Neuronal stem cell (in vitro differentiated cells): Measurements from ENCODE around the gene FARP1.

Experiments
- DNase-seq: peaks from one replicate; pipeline ENCODE4 v3.0.0-alpha.2; 2013; ENCODE audit warnings: low spot score
- H2AFZ ChIP-seq: one replicate; pipeline ENCODE4 v1.6.1; 2013; ENCODE audit warnings: mild to moderate bottlenecking, low read length, inconsistent platforms
- H2AK5ac ChIP-seq: 2 replicates; pipeline ENCODE4 v1.6.1; 2013; ENCODE audit warnings: low read depth, mild to moderate bottlenecking, inconsistent platforms, low read length, moderate library complexity, mixed read lengths
- H2BK120ac ChIP-seq: 2 replicates; pipeline ENCODE4 v1.6.1; 2013; ENCODE audit warnings: low read depth, mild to moderate bottlenecking, inconsistent platforms, low read length, moderate library complexity, mixed read lengths
- H2BK12ac ChIP-seq: one replicate; pipeline ENCODE4 v1.6.1; 2013; ENCODE audit warnings: low read length, inconsistent platforms
- H2BK15ac ChIP-seq: 2 replicates; pipeline ENCODE4 v1.6.1; 2013; ENCODE audit warnings: mild to moderate bottlenecking, low read length, inconsistent platforms, mixed read lengths
- H2BK5ac ChIP-seq: one replicate; pipeline ENCODE4 v1.6.1; 2013; ENCODE audit warnings: inconsistent platforms, mild to moderate bottlenecking, low read length, moderate library complexity
- H3K14ac ChIP-seq: one replicate; pipeline ENCODE4 v1.6.1; 2013; ENCODE audit warnings: low read length, inconsistent platforms
- H3K18ac ChIP-seq: 2 replicates; pipeline ENCODE4 v1.6.1; 2013; ENCODE audit warnings: low read length, inconsistent platforms
- H3K23ac ChIP-seq: 2 replicates; pipeline ENCODE4 v1.6.1; 2013; ENCODE audit warnings: low read depth, mild to moderate bottlenecking, mixed read lengths, low read length, inconsistent platforms; ENCODE audit not compliant: poor library complexity
- H3K27ac ChIP-seq: replicated peaks from 3 replicates; pipeline ENCODE4 v1.5.1; 2013; ENCODE audit warnings: low read length, inconsistent platforms
- H3K27me3 ChIP-seq, 3 experiments: 2 replicates each; pipeline ENCODE4 v1.6.1; 2013; ENCODE audit warnings: low read length in 3 of 3, mild to moderate bottlenecking in 2 of 3, inconsistent platforms in 1 of 3, low read depth in 1 of 3, mixed read lengths in 1 of 3, moderate library complexity in 1 of 3; ENCODE audit not compliant: control insufficient read depth in 3 of 3, insufficient read depth in 3 of 3
- H3K36me3 ChIP-seq, 2 donors: replicated peaks in 1 of 2; 2 replicates each; pipeline ENCODE4 v1.6.1; 2013; ENCODE audit warnings: low read length in 2 of 2; ENCODE audit not compliant: control insufficient read depth in 2 of 2, insufficient read depth in 2 of 2
- H3K4ac ChIP-seq: 2 replicates; pipeline ENCODE4 v1.6.1; 2013; ENCODE audit warnings: inconsistent platforms, mild to moderate bottlenecking, low read length, moderate library complexity
- H3K4me1 ChIP-seq, 2 donors: 1 replicate in 1 of 2; 2 replicates in 1 of 2; pipeline ENCODE4 v1.6.1; 2013; ENCODE audit warnings: low read length in 2 of 2, low read depth in 1 of 2; ENCODE audit not compliant: control insufficient read depth in 2 of 2, insufficient read depth in 1 of 2
- H3K4me2 ChIP-seq: one replicate; pipeline ENCODE4 v1.6.1; 2013; ENCODE audit warnings: mild to moderate bottlenecking, low read length, inconsistent platforms; ENCODE audit not compliant: insufficient read depth, poor library complexity, severe bottlenecking
- H3K4me3 ChIP-seq, 2 donors: 2 replicates each; pipeline ENCODE4 v1.5.1; 2013; ENCODE audit warnings: low read length in 2 of 2, mild to moderate bottlenecking in 2 of 2, inconsistent platforms in 1 of 2, moderate library complexity in 1 of 2
- H3K79me1 ChIP-seq: one replicate; pipeline ENCODE4 v1.6.1; 2013; ENCODE audit warnings: low read depth, mild to moderate bottlenecking, inconsistent platforms, low read length, moderate library complexity
- H3K9ac ChIP-seq: one replicate; pipeline ENCODE4 v1.6.1; 2013; ENCODE audit warnings: mild to moderate bottlenecking, low read depth, low read length, inconsistent platforms; ENCODE audit not compliant: poor library complexity
- H3K9me3 ChIP-seq, 2 donors: replicated peaks in 1 of 2; 2 replicates each; pipeline versions ENCODE3 to v1.6.1; 2013; ENCODE audit warnings: low read length in 2 of 2, mild to moderate bottlenecking in 2 of 2, inconsistent platforms in 1 of 2, low read depth in 1 of 2, mixed read lengths in 1 of 2, moderate library complexity in 1 of 2; ENCODE audit not compliant: control insufficient read depth in 2 of 2, insufficient read depth in 1 of 2
- H4K8ac ChIP-seq: one replicate; pipeline ENCODE4 v1.6.1; 2013; ENCODE audit warnings: low read depth, mild to moderate bottlenecking, inconsistent platforms, low read length, moderate library complexity
- H4K91ac ChIP-seq: one replicate; pipeline ENCODE4 v1.6.1; 2013; ENCODE audit warnings: low read length, low read depth, mild to moderate bottlenecking, inconsistent platforms; ENCODE audit not compliant: poor library complexity
- WGBS, 2 donors: extraction: QIAGEN DNeasy Blood & Tissue Kit; methylation state at CpG; one replicate each; pipeline ENCODE4 v1.1.7; 2013; ENCODE audit warnings: missing lambda C conversion rate in 2 of 2, mixed read lengths in 1 of 2; ENCODE audit not compliant: insufficient read length in 2 of 2, insufficient replicate concordance in 1 of 2; ENCODE audit errors: extremely low coverage in 2 of 2; 5-methylcytosine and 5-hydroxymethylcytosine counted together

Gene FARP1

GRCh38 chr13:98313922-98314292 lies 171.0 kb downstream of the FARP1 start:
- H2BK5ac ChIP-seq: no peak overlapping the region
- no peak overlapping the region for H3K14ac ChIP-seq
- H4K8ac ChIP-seq: no peak overlapping the region
- no peak overlapping the region for H2AK5ac ChIP-seq
- H2AFZ ChIP-seq: no peak overlapping the region
- no peak overlapping the region for H3K27ac ChIP-seq
- peaks cover 0 to 6% of the 10 kb centered on the region in 2 donors for H3K9me3 ChIP-seq
- no peaks in the 10 kb centered on the region for H3K27me3 ChIP-seq
- H3K23ac ChIP-seq: no peak overlapping the region
- H2BK120ac ChIP-seq: no peak overlapping the region
- no CpG with 5 or more reads among the region's 6 CpGs for WGBS, 2 donors
- no peaks in the 10 kb centered on the region for H3K79me1 ChIP-seq
- no peak overlapping the region for H2BK15ac ChIP-seq
- H4K91ac ChIP-seq: no peak overlapping the region
- peaks cover 0 to 26% of the 10 kb centered on the region in 2 donors for H3K4me1 ChIP-seq
- no peak overlapping the region for H3K4ac ChIP-seq
- no peak overlapping the region for H3K4me3 ChIP-seq
- no peak overlapping the region for H3K18ac ChIP-seq
- H3K9ac ChIP-seq: no peak overlapping the region
- peaks cover 2 to 19% of the 10 kb centered on the region in 2 donors for H3K36me3 ChIP-seq
- no peak overlapping the region for H2BK12ac ChIP-seq
- DNase-seq: no peak
- H3K4me2 ChIP-seq: no peak overlapping the region

- Histone ChIP-seq H3K79me1 (no peaks in the 10 kb centered on the region), H3K9ac (no peak overlapping the region), H3K14ac (no peak overlapping the region), H2AFZ (no peak overlapping the region), H3K27ac (no peak overlapping the region), H3K4me1 (peaks cover 0 to 19% of the 10 kb centered on the region in 2 donors), H2BK12ac (no peak overlapping the region), H4K8ac (no peak overlapping the region), H2BK15ac (no peak overlapping the region), H2BK120ac (no peak overlapping the region), H3K18ac (no peak overlapping the region), H2BK5ac (no peak overlapping the region), H3K4me2 (no peak overlapping the region), H3K4ac (no peak overlapping the region), H2AK5ac (no peak overlapping the region), H4K91ac (no peak overlapping the region), H3K36me3 (peaks cover 2 to 14% of the 10 kb centered on the region in 2 donors), H3K23ac (no peak overlapping the region), H3K4me3 (no peak overlapping the region), H3K9me3 (peaks cover 0 to 6% of the 10 kb centered on the region in 2 donors), H3K27me3 (no peaks in the 10 kb centered on the region)
- WGBS, 2 donors: no CpG with 5 or more reads among the region's 8 CpGs
- no peak for DNase-seq
These were observed 172.6 kb downstream of the FARP1 start for GRCh38 chr13:98315466-98315865.

GRCh38 chr13:98315902-98316301 lies 173.0 kb downstream of the FARP1 start:
- H2AFZ ChIP-seq: no peak overlapping the region
- no peaks in the 10 kb centered on the region for H3K27me3 ChIP-seq
- H3K36me3 ChIP-seq: peaks cover 2 to 14% of the 10 kb centered on the region in 2 donors
- WGBS, 2 donors: no CpG with 5 or more reads among the region's 8 CpGs
- H3K4me3 ChIP-seq: no peak overlapping the region
- no peak overlapping the region for H3K9ac ChIP-seq
- no peak overlapping the region for H4K91ac ChIP-seq
- H3K23ac ChIP-seq: no peak overlapping the region
- no peak overlapping the region for H3K27ac ChIP-seq
- H2BK15ac ChIP-seq: no peak overlapping the region
- no peak overlapping the region for H2BK120ac ChIP-seq
- H3K9me3 ChIP-seq: peaks cover 0 to 6% of the 10 kb centered on the region in 2 donors
- H3K4me2 ChIP-seq: no peak overlapping the region
- H3K14ac ChIP-seq: no peak overlapping the region
- no peak for DNase-seq
- no peak overlapping the region for H3K4ac ChIP-seq
- no peaks in the 10 kb centered on the region for H3K79me1 ChIP-seq
- no peak overlapping the region for H3K18ac ChIP-seq
- no peak overlapping the region for H4K8ac ChIP-seq
- H2AK5ac ChIP-seq: no peak overlapping the region
- peaks cover 0 to 17% of the 10 kb centered on the region in 2 donors for H3K4me1 ChIP-seq
- H2BK12ac ChIP-seq: no peak overlapping the region
- no peak overlapping the region for H2BK5ac ChIP-seq

- no peak overlapping the region for H3K4me2 ChIP-seq
- H3K4ac ChIP-seq: no peak overlapping the region
- no peak for DNase-seq
- H3K4me3 ChIP-seq: no peak overlapping the region
- H2BK5ac ChIP-seq: no peak overlapping the region
- H3K4me1 ChIP-seq: peaks cover 0 to 17% of the 10 kb centered on the region in 2 donors
- H2AFZ ChIP-seq: no peak overlapping the region
- H3K27ac ChIP-seq: no peak overlapping the region
- H4K91ac ChIP-seq: no peak overlapping the region
- no peak overlapping the region for H3K9ac ChIP-seq
- H3K9me3 ChIP-seq: peaks cover 0 to 6% of the 10 kb centered on the region in 2 donors
- H3K14ac ChIP-seq: no peak overlapping the region
- H3K27me3 ChIP-seq: no peaks in the 10 kb centered on the region
- no CpG with 5 or more reads among the region's 3 CpGs for WGBS, 2 donors
- no peaks in the 10 kb centered on the region for H3K79me1 ChIP-seq
- peaks cover 2 to 14% of the 10 kb centered on the region in 2 donors for H3K36me3 ChIP-seq
- no peak overlapping the region for H2AK5ac ChIP-seq
- H3K23ac ChIP-seq: no peak overlapping the region
- no peak overlapping the region for H2BK120ac ChIP-seq
- no peak overlapping the region for H3K18ac ChIP-seq
- H2BK15ac ChIP-seq: no peak overlapping the region
- H4K8ac ChIP-seq: no peak overlapping the region
- no peak overlapping the region for H2BK12ac ChIP-seq
These were observed 174.8 kb downstream of the FARP1 start for GRCh38 chr13:98317573-98318171.
